ENCODE results near the gene SAP30L.

GRCh38 chr5:154476354-154477205, 30.8 kb downstream of the SAP30L start:
- TF ChIP-seq CTCF (optimal IDR thresholded peaks at IDR 0.05 in 1 of 3, IDR thresholded peaks at IDR 0.05 in 1 of 3, conservative IDR thresholded peaks at IDR 0.05 in 1 of 3; ENCODE audit: extremely low read depth in 1 of 3, insufficient read depth in 2 of 3, low read length in 3 of 3) (no peak), EZH2 (IDR thresholded peaks at IDR 0.05; ENCODE audit: low read length) (peak; percentile 2)

Measured in keratinocyte (primary cell).